Activated effector memory CD4-positive, alpha-beta T cell treated with anti-CD3 and anti-CD28 coated beads, Interleukin-2, amount 50 U/mL, for 16 hours (primary cell): Measurements from ENCODE around the gene ZBTB7A.
"Not testable (repeated sequence)": the region's sequence is repeated elsewhere in the genome, so short reads cannot be mapped to it uniquely, and the experiment has no call there.

ENCODE experiments used
- DNase-seq: peaks from one replicate; pipeline ENCODE4 v3.0.0-alpha.2; 2020

ZBTB7A gene

GRCh38 chr19:4013886-4014540, 52.7 kb downstream of the ZBTB7A start:
- no peak for DNase-seq

GRCh38 chr19:4012975-4013634, 53.6 kb downstream of the ZBTB7A start:
- no peak for DNase-seq

- DNase-seq = no peak
Observed at GRCh38 chr19:4012092-4012974, 54.4 kb downstream of the ZBTB7A start.

GRCh38 chr19:4011430-4011829, 55.3 kb downstream of the ZBTB7A start:
- DNase-seq = not testable (repeated sequence)

- DNase-seq = no peak
Observed at GRCh38 chr19:4010808-4011110, 55.9 kb downstream of the ZBTB7A start.

- peak; percentile 58 for DNase-seq
Observed at GRCh38 chr19:4009990-4010807, 56.5 kb downstream of the ZBTB7A start.

- peak; percentile 74 for DNase-seq
Observed at GRCh38 chr19:4007836-4008539, 58.7 kb downstream of the ZBTB7A start.

GRCh38 chr19:4007021-4007835, 59.5 kb downstream of the ZBTB7A start, which contains the start of gene PIAS4:
TSS of gene PIAS4 (plus strand) at chr19:4007736. CDS start at chr19:4007761, 25 bp downstream.
- peak; percentile 97 for DNase-seq

GRCh38 chr19:4005436-4005835, 61.3 kb downstream of the ZBTB7A start:
- not testable (repeated sequence) for DNase-seq

- not testable (repeated sequence) for DNase-seq
Observed at GRCh38 chr19:4000798-4001197, 65.9 kb downstream of the ZBTB7A start.

- DNase-seq = not testable (repeated sequence)
Observed at GRCh38 chr19:3998667-3999412, 67.9 kb downstream of the ZBTB7A start.

- no peak for DNase-seq
Observed at GRCh38 chr19:3995607-3996006, 71.1 kb downstream of the ZBTB7A start.
